Loucy (cell line): Measurements from ENCODE around the gene IP6K2.

ENCODE experiments used
- CTCF ChIP-seq: fragments of 200-600 bp; sonication (generic); conservative IDR thresholded peaks from 2 replicates; pipeline ENCODE4 v1.5.1; 2014; ENCODE audit warnings: mild to moderate bottlenecking, antibody characterized with exemption, low read length
- EZH2phosphoT487 ChIP-seq: fragments of 200-600 bp; IDR thresholded peaks from 2 replicates; pipeline ENCODE4 v1.6.1; 2018; ENCODE audit warnings: antibody characterized with exemption, mild to moderate bottlenecking, moderate library complexity, borderline replicate concordance

- TF ChIP-seq CTCF = no peak
- TF ChIP-seq EZH2phosphoT487 = no peak
These were observed 14.6 kb downstream of the IP6K2 start for GRCh38 chr3:48702320-48702920.
